Measurements from ENCODE around the gene SCRN2.

DNA sequence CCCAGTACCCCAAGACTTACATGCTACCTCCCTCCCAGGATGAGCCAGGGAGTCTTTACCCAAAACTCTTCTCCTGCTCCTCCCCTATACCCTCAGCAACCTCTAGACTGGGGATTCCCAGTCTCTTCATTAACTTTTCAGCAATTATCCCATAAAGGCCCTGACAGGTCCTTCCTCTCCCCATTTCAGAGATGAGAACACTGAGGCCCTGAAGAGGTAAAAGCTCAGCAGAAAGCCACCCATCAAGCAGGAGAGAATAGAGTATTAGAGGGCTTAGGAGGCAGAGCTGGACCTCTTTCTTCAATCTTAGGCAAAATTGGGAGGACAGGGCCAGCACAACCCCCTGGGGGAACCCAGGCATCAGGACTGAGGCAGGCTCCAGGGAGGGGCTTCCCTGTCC lies 15.8 kb upstream of the SCRN2 start:
- TF ChIP-seq POLR2A (IDR thresholded peaks at IDR 0.05; ENCODE audit: low read depth, low read length) (no peak), POLR2AphosphoS5 (IDR thresholded peaks at IDR 0.05; ENCODE audit: insufficient read depth, low read depth, low read length) (no peak)
- TF ChIP-seq, protein P1, sequence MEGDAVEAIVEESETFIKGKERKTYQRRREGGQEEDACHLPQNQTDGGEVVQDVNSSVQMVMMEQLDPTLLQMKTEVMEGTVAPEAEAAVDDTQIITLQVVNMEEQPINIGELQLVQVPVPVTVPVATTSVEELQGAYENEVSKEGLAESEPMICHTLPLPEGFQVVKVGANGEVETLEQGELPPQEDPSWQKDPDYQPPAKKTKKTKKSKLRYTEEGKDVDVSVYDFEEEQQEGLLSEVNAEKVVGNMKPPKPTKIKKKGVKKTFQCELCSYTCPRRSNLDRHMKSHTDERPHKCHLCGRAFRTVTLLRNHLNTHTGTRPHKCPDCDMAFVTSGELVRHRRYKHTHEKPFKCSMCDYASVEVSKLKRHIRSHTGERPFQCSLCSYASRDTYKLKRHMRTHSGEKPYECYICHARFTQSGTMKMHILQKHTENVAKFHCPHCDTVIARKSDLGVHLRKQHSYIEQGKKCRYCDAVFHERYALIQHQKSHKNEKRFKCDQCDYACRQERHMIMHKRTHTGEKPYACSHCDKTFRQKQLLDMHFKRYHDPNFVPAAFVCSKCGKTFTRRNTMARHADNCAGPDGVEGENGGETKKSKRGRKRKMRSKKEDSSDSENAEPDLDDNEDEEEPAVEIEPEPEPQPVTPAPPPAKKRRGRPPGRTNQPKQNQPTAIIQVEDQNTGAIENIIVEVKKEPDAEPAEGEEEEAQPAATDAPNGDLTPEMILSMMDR (IDR thresholded peaks at IDR 0.05; ENCODE audit: extremely low read depth in 1 of 2, insufficient read depth in 1 of 2, low read depth in 1 of 2, low read length in 2 of 2), result no peak

All from endothelial cell of umbilical vein (primary cell).